ENCODE results near the gene C17orf67. TPM values are rescaled to one million over a fixed set of nuclear protein-coding genes. Genes with fewer than 3 reads are reported as not detected.

The C17orf67 gene
- total and polyA plus RNA-seq, 2 of the 13 experiments (the other 11 are each of a cell fraction or from before 2014, with no cell fraction given), result 0.41 to 0.86 TPM

DNA sequence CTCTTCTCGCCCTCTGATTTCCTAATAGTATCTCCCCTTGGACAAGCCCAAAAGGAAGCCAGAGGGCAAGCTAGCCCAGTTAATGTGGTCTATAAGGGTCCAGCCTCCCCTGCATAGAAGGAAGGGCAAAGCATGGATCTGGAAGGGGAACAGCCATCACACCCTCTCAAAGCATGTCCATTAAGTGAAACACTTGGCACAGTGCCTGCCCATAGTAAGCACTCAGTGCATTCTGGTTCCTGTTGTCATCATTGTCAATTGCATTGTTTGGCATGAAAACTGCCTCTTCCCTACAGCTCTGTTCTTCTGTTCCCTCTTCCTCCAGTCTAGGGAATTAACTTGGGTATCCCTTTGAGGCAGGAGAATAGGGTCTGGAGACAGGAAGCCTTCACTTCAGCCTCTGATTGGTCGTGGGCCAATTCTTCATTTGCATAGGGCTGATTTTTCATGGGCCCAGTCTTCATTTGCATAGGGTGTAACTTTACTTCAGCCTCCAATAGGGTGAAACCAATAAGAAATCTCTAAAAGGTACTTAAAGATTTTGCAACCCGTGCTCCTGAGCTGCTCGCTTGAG is 81.4 kb downstream of the C17orf67 start:
- H2AFZ ChIP-seq (ENCODE audit: low read length), result no peak overlapping the region
- no TSS peak for BruUV-seq (replicated peaks)
- no peak for FAIRE-seq
- H3K4me3 ChIP-seq (replicated peaks in 1 of 3; ENCODE audit: insufficient read depth in 1 of 3, low read depth in 2 of 3, low read length in 3 of 3), result no peak overlapping the region
- H3K27ac ChIP-seq (ENCODE audit: extremely low read length, insufficient read depth, low read length), result no peak overlapping the region
- CTCF ChIA-PET (ENCODE audit: low intra/inter-chr PET ratio, low total read pairs), result no interaction called here
- H3K27me3 ChIP-seq (ENCODE audit: control insufficient read depth in 1 of 2, insufficient read depth in 2 of 2, low read length in 2 of 2), result peaks cover 0 to 9% of the 10 kb centered on the region in 2 experiments; a peak in 3 of 5 replicates
- POLR2A ChIA-PET, result no interaction called here
- TF ChIP-seq ZNF616 (CRISPR knock-in tag; IDR thresholded peaks at IDR 0.05; ENCODE audit: low read depth) (no peak), ZFX (CRISPR knock-in tag; IDR thresholded peaks at IDR 0.05; ENCODE audit: low read depth) (no peak), ZIK1 (CRISPR knock-in tag; IDR thresholded peaks at IDR 0.05; ENCODE audit: borderline replicate concordance, low read depth) (no peak), MTF1 (CRISPR knock-in tag; IDR thresholded peaks at IDR 0.05) (no peak), NAIF1 (CRISPR knock-in tag; IDR thresholded peaks at IDR 0.05; ENCODE audit: borderline replicate concordance) (no peak)
- TF ChIP-seq, protein P1, sequence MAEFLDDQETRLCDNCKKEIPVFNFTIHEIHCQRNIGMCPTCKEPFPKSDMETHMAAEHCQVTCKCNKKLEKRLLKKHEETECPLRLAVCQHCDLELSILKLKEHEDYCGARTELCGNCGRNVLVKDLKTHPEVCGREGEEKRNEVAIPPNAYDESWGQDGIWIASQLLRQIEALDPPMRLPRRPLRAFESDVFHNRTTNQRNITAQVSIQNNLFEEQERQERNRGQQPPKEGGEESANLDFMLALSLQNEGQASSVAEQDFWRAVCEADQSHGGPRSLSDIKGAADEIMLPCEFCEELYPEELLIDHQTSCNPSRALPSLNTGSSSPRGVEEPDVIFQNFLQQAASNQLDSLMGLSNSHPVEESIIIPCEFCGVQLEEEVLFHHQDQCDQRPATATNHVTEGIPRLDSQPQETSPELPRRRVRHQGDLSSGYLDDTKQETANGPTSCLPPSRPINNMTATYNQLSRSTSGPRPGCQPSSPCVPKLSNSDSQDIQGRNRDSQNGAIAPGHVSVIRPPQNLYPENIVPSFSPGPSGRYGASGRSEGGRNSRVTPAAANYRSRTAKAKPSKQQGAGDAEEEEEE (CRISPR knock-in tag; IDR thresholded peaks at IDR 0.05; ENCODE audit: borderline replicate concordance), result no peak
- intact Hi-C loops (cut with micrococcal nuclease; ENCODE audit: unreplicated experiment) (no loop called here), in situ Hi-C loops (cut with HindIII; ENCODE audit: extremely low pct_ligation_motif_present, low pct_unique_long_range_greater_than_20kb) (no loop called here)
- no peak overlapping the region for H3K4me2 ChIP-seq (ENCODE audit: low read depth, low read length)
- no peaks in the 10 kb centered on the region for H3K9me3 ChIP-seq (ENCODE audit: low read length)
- no peaks in the 10 kb centered on the region for H3K79me2 ChIP-seq (ENCODE audit: insufficient read depth, low read length)
- 52% methylated on average over 4 of the region's 4 CpGs for WGBS (ENCODE audit: low lambda C conversion rate)
- DNase-seq (ENCODE audit: low spot score), result no peak
- H3K4me1 ChIP-seq (ENCODE audit: insufficient read depth, low read length), result peaks cover 21% of the 10 kb centered on the region
- H3K36me3 ChIP-seq (replicated peaks in 1 of 2; ENCODE audit: control insufficient read depth in 1 of 2, insufficient read depth in 2 of 2, low read length in 2 of 2), result no peaks in the 10 kb centered on the region
- no peak for ATAC-seq
- no peak overlapping the region for H3K9ac ChIP-seq (ENCODE audit: insufficient read depth, low read depth, low read length)
- no peaks in the 10 kb centered on the region for H4K20me1 ChIP-seq (ENCODE audit: insufficient read depth, low read length)
